Stimulated activated naive CD4-positive, alpha-beta T cell treated with Interleukin-2 at 50 U/mL for 16 hours (primary cell): ENCODE data around the gene ATRNL1.

Experiments
- DNase-seq: peaks from one replicate; lab custom pipeline; 2025; lab: John Stamatoyannopoulos, UW

Gene ATRNL1

GRCh38 chr10:115844591-115844990 lies 751.4 kb downstream of the ATRNL1 start:
- DNase-seq = no peak

DNA sequence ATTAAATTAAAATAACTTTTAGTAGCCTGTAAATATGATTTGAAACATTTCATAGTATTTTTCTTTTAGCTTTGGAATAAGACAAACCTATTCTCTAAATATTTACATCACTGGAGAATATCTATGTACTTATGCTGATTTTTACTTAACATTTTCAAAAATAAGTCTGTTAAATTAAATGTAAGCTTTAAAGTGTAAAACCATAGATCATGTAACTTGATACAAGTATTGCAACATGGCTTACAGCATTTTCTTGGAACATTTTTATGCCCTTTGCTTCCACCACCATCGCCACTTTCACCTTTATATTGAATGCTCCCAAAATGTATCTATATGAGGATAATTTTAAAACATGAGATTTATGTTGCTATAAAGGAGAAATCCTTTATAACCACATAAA lies 752.8 kb downstream of the ATRNL1 start:
- no peak for DNase-seq

- DNase-seq = no peak
Observed at GRCh38 chr10:115846528-115846927, 753.4 kb downstream of the ATRNL1 start.

- no peak for DNase-seq
Observed at GRCh38 chr10:115849197-115849596, 756.0 kb downstream of the ATRNL1 start.

GRCh38 chr10:115850666-115851065 lies 757.5 kb downstream of the ATRNL1 start:
- DNase-seq = no peak

- no peak for DNase-seq
Observed at GRCh38 chr10:115851695-115852094, 758.5 kb downstream of the ATRNL1 start.

DNA sequence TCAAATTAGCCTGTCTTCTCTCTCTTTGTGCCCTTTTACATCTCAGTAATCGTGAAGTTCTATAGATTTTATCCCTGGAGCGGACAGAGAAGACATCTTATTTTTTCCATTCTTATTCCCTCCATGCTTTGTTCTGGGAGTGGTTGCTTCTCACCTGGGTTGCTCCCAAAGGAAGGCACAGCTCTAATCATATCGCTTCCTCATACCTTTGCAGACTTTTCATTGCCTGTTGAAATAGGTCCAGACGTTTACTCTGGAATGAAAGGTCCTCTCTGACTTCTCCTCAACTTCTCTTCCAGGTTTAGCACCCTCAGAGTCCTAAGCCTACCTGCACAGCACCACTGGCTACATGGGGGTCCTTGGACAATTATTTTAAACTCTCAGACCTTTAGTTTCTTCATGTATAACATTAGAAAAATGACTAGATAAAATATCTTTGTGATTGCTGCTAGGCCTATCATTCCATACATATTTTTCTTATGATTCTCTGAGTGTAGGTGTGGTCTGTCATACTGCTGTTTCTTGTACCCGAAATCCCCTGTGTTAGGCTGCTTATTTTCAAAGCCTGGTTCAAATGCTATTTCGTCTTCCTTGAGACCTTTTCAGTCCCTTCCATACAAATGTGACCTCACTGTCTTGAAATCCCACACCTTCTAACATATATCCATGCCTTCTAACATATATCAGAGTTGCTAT lies 761.7 kb downstream of the ATRNL1 start:
- no peak for DNase-seq

- DNase-seq = no peak
Observed at GRCh38 chr10:115856580-115856979, 763.4 kb downstream of the ATRNL1 start.

GRCh38 chr10:115857856-115858255 lies 764.7 kb downstream of the ATRNL1 start:
- no peak for DNase-seq

GRCh38 chr10:115860182-115861107 lies 767.3 kb downstream of the ATRNL1 start:
- DNase-seq = no peak

DNA sequence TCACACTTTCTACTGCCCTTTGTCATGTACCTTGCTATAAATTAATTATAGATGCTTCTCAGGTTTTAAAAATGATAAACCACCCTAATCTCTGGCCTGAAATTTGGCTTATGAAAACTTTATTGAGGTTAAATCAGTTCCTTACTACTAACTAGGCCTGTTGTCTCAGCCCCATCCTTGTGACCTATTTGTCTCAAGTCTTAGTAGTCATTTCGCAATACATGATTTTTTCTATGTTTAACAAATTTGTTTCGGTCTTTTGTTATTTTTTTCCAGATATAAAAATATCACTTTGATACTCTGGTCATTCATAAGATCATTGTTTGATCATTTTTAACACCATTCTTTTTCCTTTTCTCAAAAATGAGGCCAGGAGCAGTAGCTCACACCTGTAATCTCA lies 768.3 kb downstream of the ATRNL1 start:
- no peak for DNase-seq

DNA sequence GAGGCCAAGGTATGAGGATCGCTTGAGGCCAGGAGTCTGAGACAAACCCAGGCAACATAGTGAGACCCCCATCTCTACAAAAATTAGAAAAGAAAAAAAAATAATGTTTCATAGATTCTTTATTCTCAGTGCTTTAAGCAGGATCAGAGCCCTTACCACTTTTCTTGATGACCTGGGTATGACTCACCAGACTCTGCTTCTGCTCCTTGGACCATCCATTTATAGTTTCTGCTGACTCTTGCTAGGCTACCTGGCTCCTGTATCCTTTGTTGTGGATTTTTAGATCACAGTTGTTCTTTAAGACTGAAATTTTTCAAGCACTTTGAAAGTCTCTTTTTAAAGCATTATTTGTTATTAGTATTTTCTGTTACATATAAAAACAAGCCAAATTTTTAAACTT lies 768.7 kb downstream of the ATRNL1 start:
- DNase-seq = no peak

GRCh38 chr10:115866174-115866573 lies 773.0 kb downstream of the ATRNL1 start:
- no peak for DNase-seq

DNA sequence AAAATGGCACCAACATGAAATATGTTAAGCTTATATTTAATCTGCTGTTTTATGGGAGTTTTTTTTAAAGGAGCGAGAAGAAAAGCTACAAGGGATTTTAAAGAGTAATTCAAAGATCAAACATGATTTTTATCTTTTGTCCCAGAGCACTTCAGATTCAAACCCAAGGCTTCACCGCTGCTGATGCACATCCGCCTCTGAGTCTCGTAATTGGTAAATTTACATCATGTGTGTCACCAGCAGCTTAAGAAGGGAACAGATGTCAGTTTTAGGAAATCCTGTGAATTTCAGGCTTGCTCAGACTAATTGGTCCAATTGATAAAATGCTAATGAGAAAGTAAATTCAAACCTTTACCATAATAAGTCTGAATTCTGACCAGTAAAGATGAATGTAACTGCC lies 773.5 kb downstream of the ATRNL1 start:
- DNase-seq = no peak

DNA sequence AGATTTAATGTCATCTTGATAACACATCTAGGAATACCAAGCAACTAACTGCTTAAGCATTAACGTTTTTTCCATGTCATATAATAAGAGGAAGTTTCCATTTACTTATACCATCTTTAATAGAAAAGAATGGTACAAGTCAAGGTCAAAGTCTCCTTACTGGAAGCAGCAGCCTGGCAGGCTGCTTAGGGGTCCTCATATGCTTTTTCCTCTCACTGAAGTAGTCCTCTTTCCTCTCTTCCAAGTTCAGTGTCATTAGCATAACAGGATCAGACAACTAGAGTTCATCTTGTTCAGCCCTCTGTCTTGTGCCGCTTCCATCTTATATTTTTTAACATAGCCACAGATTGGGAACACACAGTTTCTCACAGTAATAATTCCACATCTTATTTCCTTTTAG lies 774.1 kb downstream of the ATRNL1 start:
- DNase-seq = no peak

- DNase-seq = no peak
Observed at GRCh38 chr10:115871855-115872254, 778.7 kb downstream of the ATRNL1 start.

- DNase-seq = no peak
Observed at GRCh38 chr10:115875172-115875571, 782.0 kb downstream of the ATRNL1 start.

DNA sequence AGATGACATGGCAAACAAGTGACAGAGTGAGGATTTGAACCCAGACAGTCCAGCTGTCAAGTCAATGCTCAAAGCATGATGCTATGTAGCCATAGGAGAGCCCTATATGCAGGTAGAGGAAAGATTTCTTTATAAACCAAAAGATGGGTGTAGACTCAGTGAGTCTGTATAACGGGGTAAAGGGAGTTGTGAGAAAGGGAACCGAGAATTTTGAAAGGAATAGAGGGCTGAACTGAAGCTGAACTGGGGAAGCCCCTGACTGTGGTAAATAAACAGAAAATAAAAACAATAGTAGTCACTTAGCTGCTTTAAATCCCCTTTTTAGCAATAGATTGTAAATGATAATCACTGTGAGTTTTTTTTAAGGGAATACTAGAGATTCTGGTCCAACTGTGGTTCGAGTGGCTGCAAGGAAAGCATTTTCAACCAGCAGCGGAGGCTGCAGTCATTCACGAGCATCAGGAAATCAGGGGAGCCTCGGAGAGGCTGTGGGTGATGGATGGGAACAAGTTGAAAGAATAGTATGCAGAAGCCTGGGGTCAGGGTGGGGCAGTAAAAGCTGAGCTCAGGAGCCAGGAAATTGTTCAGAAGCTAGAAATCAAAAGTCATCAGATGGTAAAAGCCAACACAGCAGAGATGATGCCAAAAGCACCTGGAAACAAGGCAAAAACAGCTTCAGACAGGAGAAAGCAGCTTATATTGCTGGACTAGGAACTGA lies 786.4 kb downstream of the ATRNL1 start:
- no peak for DNase-seq

- no peak for DNase-seq
Observed at GRCh38 chr10:115882021-115882420, 788.9 kb downstream of the ATRNL1 start.

GRCh38 chr10:115883372-115883771 lies 790.2 kb downstream of the ATRNL1 start:
- DNase-seq = no peak

DNA sequence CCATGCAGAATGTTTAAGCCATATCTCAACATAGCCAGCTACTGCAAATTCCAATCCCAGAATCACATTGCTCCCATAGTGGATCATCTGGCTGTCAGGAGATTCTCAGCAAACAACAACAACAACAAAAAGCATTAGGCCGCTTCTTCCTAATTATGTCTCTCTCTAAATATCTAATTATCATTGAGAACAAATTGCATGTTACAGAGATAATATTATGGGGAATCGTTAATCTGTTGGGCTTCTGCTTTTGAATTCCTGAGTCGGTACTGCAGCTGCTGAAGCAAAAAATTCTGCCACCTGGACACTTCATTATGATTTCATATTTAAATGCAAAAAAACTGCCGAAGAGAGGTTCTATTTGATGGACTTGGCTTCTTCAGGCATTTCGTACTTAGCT lies 791.2 kb downstream of the ATRNL1 start:
- no peak for DNase-seq

DNA sequence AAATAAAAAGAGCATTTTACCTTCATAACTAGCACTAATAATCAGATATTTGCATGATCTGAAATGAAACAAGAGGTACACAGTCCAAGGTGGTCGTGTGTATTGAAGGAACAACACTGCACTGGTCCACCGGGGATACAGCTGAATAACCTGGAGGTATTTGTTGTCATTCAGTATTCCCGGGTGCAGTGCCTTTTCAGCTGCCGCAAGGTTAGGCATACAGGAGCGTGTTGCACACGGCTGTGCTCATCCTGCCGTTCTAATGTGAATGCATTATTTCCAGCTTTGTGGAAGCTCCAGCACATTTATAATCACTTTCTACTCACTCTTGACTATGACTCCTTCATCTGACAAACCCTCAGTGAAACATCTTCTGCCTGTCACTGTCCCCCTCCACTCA lies 802.0 kb downstream of the ATRNL1 start:
- DNase-seq = no peak

- DNase-seq = no peak
Observed at GRCh38 chr10:115898242-115898641, 805.1 kb downstream of the ATRNL1 start.
